VCaP (cell line): ENCODE results near the gene CD302.

ENCODE experiments used
- H3K27ac ChIP-seq: fragments of 450-650 bp; 2 replicates; pipeline ENCODE4 v1.5.1; 2017
- CTCF ChIP-seq: fragments of 450-650 bp; conservative IDR thresholded peaks from 2 replicates; pipeline ENCODE4 v1.5.1; 2017; ENCODE audit warnings: mild to moderate bottlenecking, moderate library complexity

The CD302 gene

DNA sequence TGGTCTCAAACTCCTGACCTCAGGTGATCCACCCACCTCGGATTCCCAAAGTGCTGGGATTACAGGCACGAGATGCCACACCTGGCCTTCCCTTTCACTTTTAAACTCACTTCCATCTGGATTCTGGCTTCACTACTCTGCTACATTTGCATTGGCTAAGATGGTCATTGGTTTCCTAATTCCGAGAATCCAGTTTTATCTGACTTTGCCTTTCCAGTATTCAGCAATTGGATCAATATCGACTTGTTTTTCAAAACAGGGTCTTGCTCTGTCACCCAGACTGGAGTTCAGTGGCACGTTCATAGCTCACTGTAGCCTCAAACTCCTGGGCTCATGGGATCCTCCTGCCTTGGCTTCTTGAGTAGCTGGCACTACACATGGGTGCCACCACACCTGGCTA is 4.7 kb upstream of the CD302 start:
- TF ChIP-seq CTCF, result no peak
- no peak overlapping the region for H3K27ac ChIP-seq

- no peak overlapping the region for H3K27ac ChIP-seq
- no peak for TF ChIP-seq CTCF
Measured at GRCh38 chr2:159799833-159800232, 1.8 kb upstream of the CD302 start.

GRCh38 chr2:159798376-159798725 is 343 bp upstream of the CD302 start:
- H3K27ac ChIP-seq, result peak overlapping the region; percentile 95
- TF ChIP-seq CTCF, result no peak

- TF ChIP-seq CTCF, result no peak
Measured at GRCh38 chr2:159797225-159797542, 824 bp downstream of the CD302 start.

GRCh38 chr2:159795841-159796690 is 1.9 kb downstream of the CD302 start:
- peak overlapping the region; percentile 95 for H3K27ac ChIP-seq
- no peak for TF ChIP-seq CTCF

More at GRCh38 chr2:159797225-159797542, 824 bp downstream of the CD302 start:
- peak overlapping the region; percentile 95 for H3K27ac ChIP-seq

DNA sequence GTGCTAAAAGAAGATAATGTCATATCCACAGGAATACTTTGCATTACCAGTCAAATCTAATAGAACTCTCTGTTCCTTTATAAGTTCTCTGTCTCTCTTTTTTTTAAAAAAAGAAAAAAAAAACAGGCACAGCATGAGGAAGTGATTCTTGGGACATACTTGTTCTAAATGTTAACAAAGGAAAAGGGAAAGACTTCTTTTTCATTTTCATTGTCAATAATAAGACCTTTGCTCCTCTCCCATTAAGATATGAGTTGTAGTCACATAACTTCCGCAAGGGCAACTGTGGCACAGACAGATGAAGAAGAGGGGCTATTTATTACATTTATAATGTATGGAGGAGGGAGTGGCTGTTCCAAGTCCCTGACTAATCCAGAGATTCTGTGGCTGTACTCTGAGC is 4.7 kb downstream of the CD302 start:
- H3K27ac ChIP-seq, result no peak overlapping the region
- no peak for TF ChIP-seq CTCF

DNA sequence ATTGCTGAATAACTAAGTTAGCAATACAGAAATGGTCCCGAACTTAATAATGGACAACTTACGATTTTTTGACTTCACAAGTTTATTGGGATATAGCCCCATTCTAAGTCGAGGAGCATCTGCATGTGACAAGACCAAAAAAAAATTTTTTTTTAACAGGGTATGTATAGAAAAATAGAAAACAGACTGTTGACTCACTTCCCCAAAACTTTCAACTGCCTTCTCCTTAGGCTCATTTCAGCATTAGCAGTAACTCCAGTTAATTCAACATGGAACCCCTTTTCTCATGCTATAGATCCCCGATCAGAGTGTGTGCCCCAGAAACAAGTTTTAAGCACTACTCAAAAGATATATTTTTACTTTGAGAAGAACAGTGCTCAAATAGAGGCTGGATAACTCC is 5.4 kb downstream of the CD302 start:
- no peak overlapping the region for H3K27ac ChIP-seq
- TF ChIP-seq CTCF, result no peak
